Measurements from ENCODE around the gene SLC39A6. TPM values are rescaled to one million over a fixed set of nuclear protein-coding genes. Genes with fewer than 3 reads are reported as not detected.

The SLC39A6 gene
- total and polyA plus RNA-seq, 4 donors = 4.7 to 59.2 (median 31.0) TPM

- H3K4me3 ChIP-seq = no peak overlapping the region
- H3K4me1 ChIP-seq (ENCODE audit: control insufficient read depth in 5 of 5, insufficient read depth in 5 of 5, low read length in 5 of 5) = peaks cover 8 to 22% (median 14%) of the 10 kb centered on the region in 5 donors
- H3K27ac ChIP-seq (ENCODE audit: low read depth in 1 of 2, low read length in 1 of 2) = no peak overlapping the region
- no peaks in the 10 kb centered on the region for H3K9me3 ChIP-seq (ENCODE audit: control insufficient read depth in 4 of 4, insufficient read depth in 3 of 4, low read length in 3 of 4)
- peaks cover 0 to 6% (median 1%) of the 10 kb centered on the region in 4 donors for H3K36me3 ChIP-seq (ENCODE audit: control insufficient read depth in 4 of 4, insufficient read depth in 4 of 4, low read length in 4 of 4)
- no peak overlapping the region for H3K9ac ChIP-seq (ENCODE audit: insufficient read depth in 1 of 2, low read length in 2 of 2)
- H3K27me3 ChIP-seq (ENCODE audit: control insufficient read depth in 3 of 3, insufficient read depth in 3 of 3, low read length in 2 of 3) = no peaks in the 10 kb centered on the region
- DNase-seq = no peak
- WGBS, 2 donors = 91 to 92% methylated on average over 9 of the region's 9 CpGs
- no peak for TF ChIP-seq CTCF (IDR thresholded peaks at IDR 0.05; ENCODE audit: control extremely low read depth, extremely low read depth)
- ATAC-seq (ENCODE audit: insufficient read depth, low FRiP score) = no peak
Observed at GRCh38 chr18:36131692-36132483, 2.7 kb upstream of the SLC39A6 start.

- DNase-seq = no peak
- Histone ChIP-seq H3K27ac (ENCODE audit: low read depth in 1 of 2, low read length in 1 of 2) (no peak overlapping the region), H3K4me1 (ENCODE audit: control insufficient read depth in 5 of 5, insufficient read depth in 5 of 5, low read length in 5 of 5) (peaks cover 8 to 22% (median 14%) of the 10 kb centered on the region in 5 donors), H3K9me3 (ENCODE audit: control insufficient read depth in 4 of 4, insufficient read depth in 3 of 4, low read length in 3 of 4) (no peaks in the 10 kb centered on the region), H3K36me3 (ENCODE audit: control insufficient read depth in 4 of 4, insufficient read depth in 4 of 4, low read length in 4 of 4) (peaks cover 0 to 6% (median 3%) of the 10 kb centered on the region in 4 donors), H3K4me3 (no peak overlapping the region), H3K27me3 (ENCODE audit: control insufficient read depth in 3 of 3, insufficient read depth in 3 of 3, low read length in 2 of 3) (no peaks in the 10 kb centered on the region), H3K9ac (ENCODE audit: insufficient read depth in 1 of 2, low read length in 2 of 2) (no peak overlapping the region)
- no peak for TF ChIP-seq CTCF (IDR thresholded peaks at IDR 0.05; ENCODE audit: control extremely low read depth, extremely low read depth)
- WGBS, 2 donors = 92 to 93% methylated on average over 26 of the region's 26 CpGs
- no peak for ATAC-seq (ENCODE audit: insufficient read depth, low FRiP score)
Observed at GRCh38 chr18:36130883-36131653, 1.9 kb upstream of the SLC39A6 start.

- H3K9me3 ChIP-seq (ENCODE audit: control insufficient read depth in 4 of 4, insufficient read depth in 3 of 4, low read length in 3 of 4) = no peaks in the 10 kb centered on the region
- DNase-seq = peak in 1 of 3 donors; percentile 4
- no peak for TF ChIP-seq CTCF (IDR thresholded peaks at IDR 0.05; ENCODE audit: control extremely low read depth, extremely low read depth)
- H3K27ac ChIP-seq (ENCODE audit: low read depth in 1 of 2, low read length in 1 of 2) = peak overlapping the region; percentile 100
- whole genome bisulfite sequencing, 2 donors = 2% methylated on average over 30 of the region's 30 CpGs
- peaks cover 0 to 6% (median 3%) of the 10 kb centered on the region in 4 donors for H3K36me3 ChIP-seq (ENCODE audit: control insufficient read depth in 4 of 4, insufficient read depth in 4 of 4, low read length in 4 of 4)
- peak overlapping the region; percentile 56 to 91 for H3K9ac ChIP-seq (ENCODE audit: insufficient read depth in 1 of 2, low read length in 2 of 2)
- peaks cover 8 to 22% (median 14%) of the 10 kb centered on the region in 5 donors for H3K4me1 ChIP-seq (ENCODE audit: control insufficient read depth in 5 of 5, insufficient read depth in 5 of 5, low read length in 5 of 5)
- ATAC-seq (ENCODE audit: insufficient read depth, low FRiP score) = peak; percentile 4
- peak overlapping the region; percentile 85 for H3K4me3 ChIP-seq
- H3K27me3 ChIP-seq (ENCODE audit: control insufficient read depth in 3 of 3, insufficient read depth in 3 of 3, low read length in 2 of 3) = no peaks in the 10 kb centered on the region
Observed at GRCh38 chr18:36130039-36130831, 1.1 kb upstream of the SLC39A6 start.
